Vein endothelial cell (primary cell): ENCODE data around the gene CCDC80. TPM values are rescaled to one million over a fixed set of nuclear protein-coding genes. Genes with fewer than 3 reads are reported as not detected.

Experiments used
- total RNA-seq: library from RNA; depleted of rRNA; stranded (reverse); fragments of >200 nt; gene quantifications from 2 replicates; pipeline ENCODE4 v1.2.3, GENCODE V29; 2012

Gene CCDC80, protein sequence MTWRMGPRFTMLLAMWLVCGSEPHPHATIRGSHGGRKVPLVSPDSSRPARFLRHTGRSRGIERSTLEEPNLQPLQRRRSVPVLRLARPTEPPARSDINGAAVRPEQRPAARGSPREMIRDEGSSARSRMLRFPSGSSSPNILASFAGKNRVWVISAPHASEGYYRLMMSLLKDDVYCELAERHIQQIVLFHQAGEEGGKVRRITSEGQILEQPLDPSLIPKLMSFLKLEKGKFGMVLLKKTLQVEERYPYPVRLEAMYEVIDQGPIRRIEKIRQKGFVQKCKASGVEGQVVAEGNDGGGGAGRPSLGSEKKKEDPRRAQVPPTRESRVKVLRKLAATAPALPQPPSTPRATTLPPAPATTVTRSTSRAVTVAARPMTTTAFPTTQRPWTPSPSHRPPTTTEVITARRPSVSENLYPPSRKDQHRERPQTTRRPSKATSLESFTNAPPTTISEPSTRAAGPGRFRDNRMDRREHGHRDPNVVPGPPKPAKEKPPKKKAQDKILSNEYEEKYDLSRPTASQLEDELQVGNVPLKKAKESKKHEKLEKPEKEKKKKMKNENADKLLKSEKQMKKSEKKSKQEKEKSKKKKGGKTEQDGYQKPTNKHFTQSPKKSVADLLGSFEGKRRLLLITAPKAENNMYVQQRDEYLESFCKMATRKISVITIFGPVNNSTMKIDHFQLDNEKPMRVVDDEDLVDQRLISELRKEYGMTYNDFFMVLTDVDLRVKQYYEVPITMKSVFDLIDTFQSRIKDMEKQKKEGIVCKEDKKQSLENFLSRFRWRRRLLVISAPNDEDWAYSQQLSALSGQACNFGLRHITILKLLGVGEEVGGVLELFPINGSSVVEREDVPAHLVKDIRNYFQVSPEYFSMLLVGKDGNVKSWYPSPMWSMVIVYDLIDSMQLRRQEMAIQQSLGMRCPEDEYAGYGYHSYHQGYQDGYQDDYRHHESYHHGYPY
- total RNA-seq = 12.7 and 21.9 TPM in 2 replicates

GRCh38 chr3:112640930-112641801 lies at the start of gene CCDC80:
Gene CCDC80 (minus strand): TSS chr3:112641143. CDS start chr3:112639905, 1,238 bp downstream.

DNA sequence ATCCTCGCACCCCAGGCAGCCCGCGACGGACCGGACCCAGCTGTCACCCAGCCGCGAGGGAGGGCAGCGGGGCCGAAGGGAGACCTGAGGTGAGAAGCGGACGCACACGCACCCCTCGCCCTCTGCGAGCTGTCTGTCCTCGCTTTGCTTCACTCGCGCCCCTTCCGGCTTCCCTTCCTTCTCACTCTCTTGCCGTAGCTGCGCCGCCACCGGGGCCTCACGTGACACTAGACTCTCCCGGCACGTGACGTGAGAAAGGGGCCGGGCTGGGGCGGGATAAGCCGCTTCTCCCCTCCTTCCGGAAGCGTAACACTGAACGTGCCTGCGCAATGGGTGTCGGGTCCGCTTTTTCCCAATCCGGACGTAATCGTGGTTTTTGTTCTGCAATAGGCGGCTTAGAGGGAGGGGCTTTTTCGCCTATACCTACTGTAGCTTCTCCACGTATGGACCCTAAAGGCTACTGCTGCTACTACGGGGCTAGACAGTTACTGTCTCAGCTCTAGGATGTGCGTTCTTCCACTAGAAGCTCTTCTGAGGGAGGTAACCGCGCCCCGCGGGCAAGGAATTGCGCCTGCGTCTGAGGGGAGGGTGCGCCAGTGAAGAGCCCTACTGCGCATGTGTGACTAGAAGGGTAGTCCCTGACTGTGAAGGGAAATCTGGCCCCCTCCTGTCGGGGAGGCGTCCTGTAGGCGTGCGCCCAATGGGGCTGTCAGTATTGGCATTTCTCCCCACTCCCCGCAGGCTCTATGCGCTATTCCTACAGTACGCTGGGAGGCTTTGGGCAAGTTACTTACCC lies 79.0 kb downstream of the CCDC80 start, which contains the start of the genes ATG3 and SLC35A5:
ATG3 (minus strand) TSS at position 229 of the 796 bp plus-strand sequence. CDS start 434 bp downstream, outside the sequence.
SLC35A5 (plus strand) TSS at position 312 of the 796 bp plus-strand sequence. CDS start 1,359 bp downstream, outside the sequence.

Other genes with a start within 250 kb of the CCDC80 start
- gene BTLA, start 141.7 kb downstream of the CCDC80 start, total RNA-seq = under 0.01 TPM in 1 of 2 replicates, not detected in the other
- 56.5 and 70.5 TPM in 2 replicates for gene ATG3, start 79.2 kb downstream of the CCDC80 start, total RNA-seq
- gene SLC35A5, start 79.1 kb downstream of the CCDC80 start, total RNA-seq = 43.1 and 60.6 TPM in 2 replicates
- not detected in 2 replicates for gene CD200R1L, start 205.7 kb upstream of the CCDC80 start, total RNA-seq